Stomach (tissue), 9 donors: Measurements from ENCODE around the gene TMBIM4. TPM values are rescaled to one million over a fixed set of nuclear protein-coding genes. Genes with fewer than 3 reads are reported as not detected.

Experiments
- DNase-seq, 2 donors: peaks; one replicate each; pipeline versions ENCODE4 v3.0.0 to v3.0.0-alpha.2; 2013 to 2019
- H3K27ac ChIP-seq, 5 donors: fragments of 200-600 bp in 4 of 5; sonication (generic) in 4 of 5; one replicate each; pipeline ENCODE4 v1.5.1; 2013 to 2019; ENCODE audit warnings: mild to moderate bottlenecking in 1 of 5, moderate library complexity in 1 of 5
- H3K27me3 ChIP-seq, 3 donors: fragments of 200-600 bp; sonication (generic); one replicate each; pipeline ENCODE4 v1.5.1; 2017 to 2019; ENCODE audit warnings: mixed run types in 1 of 3
- H3K36me3 ChIP-seq, 4 donors: fragments of 200-600 bp; sonication (generic); 1 replicate in 3 of 4; 2 replicates in 1 of 4; pipeline ENCODE4 v1.5.1; 2016 to 2019
- H3K4me1 ChIP-seq, 4 donors: fragments of 200-600 bp; sonication (generic); one replicate each; pipeline ENCODE4 v1.5.1; 2016 to 2019
- H3K4me3 ChIP-seq, 4 donors: fragments of 200-600 bp; sonication (generic) in 3 of 4; one replicate each; pipeline ENCODE4 v1.5.1; 2016 to 2019; ENCODE audit warnings: mild to moderate bottlenecking in 1 of 4
- H3K9me3 ChIP-seq, 4 donors: fragments of 200-600 bp; sonication (generic); one replicate each; pipeline ENCODE4 v1.5.1; 2016 to 2019
- CTCF ChIP-seq, 7 experiments: fragments of 450-650 bp in 4 of 7; fragments of 200-600 bp in 3 of 7; sonication (generic) in 3 of 7; IDR thresholded peaks; one replicate each; pipeline ENCODE4 v1.5.1; 2016 to 2019; ENCODE audit warnings: antibody characterized with exemption in 7 of 7, control low read depth in 2 of 7, mild to moderate bottlenecking in 1 of 7
- EP300 ChIP-seq: sonication (generic); formaldehyde crosslinking; IDR thresholded peaks from one replicate; pipeline ENCODE4 v1.6.1; 2017; ENCODE audit warnings: antibody characterized with exemption
- POLR2A ChIP-seq, 4 donors: fragments of 450-650 bp; IDR thresholded peaks; one replicate each; pipeline ENCODE4 v1.6.1; 2016; ENCODE audit warnings: antibody characterized with exemption in 4 of 4, control low read depth in 2 of 4, mild to moderate bottlenecking in 1 of 4, moderate library complexity in 1 of 4
- POLR2AphosphoS5 ChIP-seq, 3 donors: sonication (generic); formaldehyde crosslinking; IDR thresholded peaks; one replicate each; pipeline ENCODE4 v1.6.1; 2016; ENCODE audit warnings: antibody characterized with exemption in 3 of 3
- WGBS, 5 donors: extraction: QIAGEN DNeasy Blood & Tissue Kit in 3 of 5; methylation state at CpG; one replicate each; pipeline versions ENCODE4 v1.1.5 to v1.1.7; 2013 to 2018; 5-methylcytosine and 5-hydroxymethylcytosine counted together
- intact Hi-C: fragments of 100-400 bp; cut with DNase I; formaldehyde crosslinking; loops from one replicate; pipeline ENCODE4 v1.15.1; 2023; ENCODE audit warnings: low total_unique reads
- polyA plus RNA-seq, 3 donors: library from polyadenylated mRNA; stranded (reverse); fragments of 200-250 nt; gene quantifications; one replicate each; pipeline ENCODE4 v1.2.3, GENCODE V29; 2013
- total RNA-seq, 5 donors: library from RNA; depleted of rRNA; stranded (reverse); fragments of >200 nt; gene quantifications; one replicate each; pipeline versions ENCODE4 v1.1.0 to v1.2.3, GENCODE V29; 2014 to 2016
- donor health status: healthy with polysubstance abuse.
- donor health status: Bipolar disorder and iron deficiency.
- donor health status: healthy.

TMBIM4 gene
- total and polyA plus RNA-seq, 8 donors = 19.4 to 117 (median 94.6) TPM

- TF ChIP-seq POLR2AphosphoS5 (IDR thresholded peaks at IDR 0.05) (no peak), EP300 (no peak), POLR2A (IDR thresholded peaks at IDR 0.05) (no peak), CTCF (IDR thresholded peaks at IDR 0.05) (no peak)
- Histone ChIP-seq H3K4me1 (peaks cover 0 to 7% (median 0%) of the 10 kb centered on the region in 4 donors), H3K9me3 (no peaks in the 10 kb centered on the region), H3K27me3 (no peaks in the 10 kb centered on the region), H3K27ac (no peak overlapping the region), H3K36me3 (peaks cover 20 to 45% (median 44%) of the 10 kb centered on the region in 4 donors), H3K4me3 (no peak overlapping the region)
- 88 to 98% (median 92%) methylated on average over 1 of the region's 1 CpG for whole genome bisulfite sequencing, 5 donors
- intact Hi-C loops = no loop called here
- DNase-seq = no peak
These were observed 49.9 kb downstream of the TMBIM4 start for GRCh38 chr12:66119870-66120241.

GRCh38 chr12:66119229-66119869, 50.4 kb downstream of the TMBIM4 start:
- H3K9me3 ChIP-seq = no peaks in the 10 kb centered on the region
- TF ChIP-seq EP300 (no peak), CTCF (IDR thresholded peaks at IDR 0.05) (no peak), POLR2A (IDR thresholded peaks at IDR 0.05) (no peak), POLR2AphosphoS5 (IDR thresholded peaks at IDR 0.05) (no peak)

GRCh38 chr12:66118240-66118891, 51.4 kb downstream of the TMBIM4 start:
- H3K27ac ChIP-seq = no peak overlapping the region
- intact Hi-C loops = no loop called here
- no peak for DNase-seq
- TF ChIP-seq CTCF (IDR thresholded peaks at IDR 0.05) (no peak), EP300 (no peak), POLR2A (IDR thresholded peaks at IDR 0.05) (no peak), POLR2AphosphoS5 (IDR thresholded peaks at IDR 0.05) (no peak)
- no peaks in the 10 kb centered on the region for H3K9me3 ChIP-seq
- H3K4me3 ChIP-seq = no peak overlapping the region
- peaks cover 0 to 7% (median 0%) of the 10 kb centered on the region in 4 donors for H3K4me1 ChIP-seq
- WGBS, 5 donors = 91 to 96% (median 94%) methylated on average over 9 of the region's 9 CpGs
- H3K27me3 ChIP-seq = no peaks in the 10 kb centered on the region
- peaks cover 6 to 30% (median 29%) of the 10 kb centered on the region in 4 donors for H3K36me3 ChIP-seq

More at GRCh38 chr12:66119229-66119869, 50.4 kb downstream of the TMBIM4 start:
- Histone ChIP-seq H3K4me1 (peaks cover 0 to 7% (median 0%) of the 10 kb centered on the region in 4 donors), H3K27ac (no peak overlapping the region), H3K36me3 (peaks cover 14 to 40% (median 39%) of the 10 kb centered on the region in 4 donors), H3K27me3 (no peaks in the 10 kb centered on the region), H3K4me3 (no peak overlapping the region)
- intact Hi-C loops = no loop called here
- WGBS, 5 donors = 84 to 96% (median 90%) methylated on average over 2 of the region's 2 CpGs
- no peak for DNase-seq

- no peak for TF ChIP-seq EP300
- no peak for TF ChIP-seq POLR2A (IDR thresholded peaks at IDR 0.05)
- no peak for TF ChIP-seq POLR2AphosphoS5 (IDR thresholded peaks at IDR 0.05)
- no peak for TF ChIP-seq CTCF (IDR thresholded peaks at IDR 0.05)
- no peak overlapping the region for H3K4me3 ChIP-seq
- 84 to 93% (median 87%) methylated on average over 2 of the region's 2 CpGs for WGBS, 5 donors
- H3K9me3 ChIP-seq = no peaks in the 10 kb centered on the region
- no peak overlapping the region for H3K27ac ChIP-seq
- peaks cover 0 to 7% (median 0%) of the 10 kb centered on the region in 4 donors for H3K4me1 ChIP-seq
- H3K27me3 ChIP-seq = no peaks in the 10 kb centered on the region
- intact Hi-C loops = no loop called here
- H3K36me3 ChIP-seq = peaks cover 0 to 19% (median 18%) of the 10 kb centered on the region in 4 donors
- DNase-seq = no peak
These were observed 52.6 kb downstream of the TMBIM4 start for GRCh38 chr12:66117242-66117641.
